GM19240 (cell line): Measurements from ENCODE around the gene OVOL1.

Source experiments
- DNase-seq: peaks from one replicate; pipeline ENCODE4 v3.0.0; 2011; ENCODE audit warnings: low spot score; ENCODE audit not compliant: insufficient read length

Gene OVOL1

GRCh38 chr11:65791719-65792213, 4.9 kb downstream of the OVOL1 start:
- DNase-seq: peak; percentile 90

GRCh38 chr11:65792456-65792855, 5.6 kb downstream of the OVOL1 start:
- DNase-seq: no peak

DNA sequence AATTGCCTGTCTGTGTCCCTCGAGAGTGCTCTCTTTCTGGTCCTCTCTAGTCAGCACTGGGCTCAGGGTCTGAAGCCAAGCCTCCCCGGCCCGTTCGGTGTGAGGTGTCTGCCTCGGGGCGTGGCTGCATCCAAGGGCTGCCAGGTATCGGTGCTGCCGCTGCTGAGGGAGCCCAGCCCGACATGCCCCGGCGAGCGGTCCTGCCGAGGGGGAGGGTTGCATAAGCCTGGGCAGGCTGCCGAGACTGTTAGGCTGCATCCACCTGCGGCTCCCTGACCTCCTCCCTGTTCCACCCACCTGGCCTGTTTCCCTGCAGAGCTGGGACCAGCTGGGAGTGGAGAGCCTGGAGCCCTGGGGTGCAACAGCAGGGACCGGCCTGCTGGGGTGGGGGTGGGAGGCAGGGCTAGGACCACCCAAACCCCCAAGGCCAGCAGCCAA, 6.3 kb downstream of the OVOL1 start:
- no peak for DNase-seq

DNA sequence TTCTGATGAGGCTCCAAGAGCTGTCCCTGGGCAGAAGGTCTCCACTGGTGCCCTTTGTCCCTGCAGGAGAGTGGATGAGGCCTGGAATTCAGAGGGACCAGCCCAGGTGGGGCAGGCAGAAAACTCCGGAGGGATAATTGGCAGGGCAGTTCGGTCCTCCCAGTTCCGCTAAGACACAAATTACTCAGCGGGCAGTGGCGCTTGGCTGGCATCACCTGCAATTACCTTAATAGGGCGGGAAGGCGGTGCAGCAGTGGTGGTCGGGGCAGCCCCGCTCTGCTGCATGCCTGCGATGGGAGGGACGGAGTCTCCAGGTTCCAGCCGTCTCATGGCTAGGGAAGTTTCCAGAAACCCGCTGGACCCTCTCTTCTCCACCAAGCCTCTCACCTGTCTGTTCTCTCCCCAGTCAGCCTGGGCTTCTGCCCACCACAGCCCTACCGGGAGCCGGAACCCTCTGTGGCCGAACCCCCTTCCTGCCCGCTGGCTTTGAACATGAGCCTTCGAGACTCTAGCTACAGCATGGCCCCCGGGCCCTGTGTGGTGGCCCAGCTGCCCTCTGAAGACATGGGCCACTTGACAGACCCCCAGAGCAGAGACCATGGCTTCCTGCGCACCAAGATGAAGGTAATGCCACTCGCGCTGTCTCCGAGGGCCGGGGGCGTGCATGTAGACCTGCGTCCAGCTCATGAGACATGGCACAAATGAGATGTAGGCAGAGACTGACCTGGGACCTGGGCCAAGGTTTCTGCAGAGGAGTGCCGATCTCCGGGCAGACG, 7.0 kb downstream of the OVOL1 start:
- DNase-seq: no peak

DNA sequence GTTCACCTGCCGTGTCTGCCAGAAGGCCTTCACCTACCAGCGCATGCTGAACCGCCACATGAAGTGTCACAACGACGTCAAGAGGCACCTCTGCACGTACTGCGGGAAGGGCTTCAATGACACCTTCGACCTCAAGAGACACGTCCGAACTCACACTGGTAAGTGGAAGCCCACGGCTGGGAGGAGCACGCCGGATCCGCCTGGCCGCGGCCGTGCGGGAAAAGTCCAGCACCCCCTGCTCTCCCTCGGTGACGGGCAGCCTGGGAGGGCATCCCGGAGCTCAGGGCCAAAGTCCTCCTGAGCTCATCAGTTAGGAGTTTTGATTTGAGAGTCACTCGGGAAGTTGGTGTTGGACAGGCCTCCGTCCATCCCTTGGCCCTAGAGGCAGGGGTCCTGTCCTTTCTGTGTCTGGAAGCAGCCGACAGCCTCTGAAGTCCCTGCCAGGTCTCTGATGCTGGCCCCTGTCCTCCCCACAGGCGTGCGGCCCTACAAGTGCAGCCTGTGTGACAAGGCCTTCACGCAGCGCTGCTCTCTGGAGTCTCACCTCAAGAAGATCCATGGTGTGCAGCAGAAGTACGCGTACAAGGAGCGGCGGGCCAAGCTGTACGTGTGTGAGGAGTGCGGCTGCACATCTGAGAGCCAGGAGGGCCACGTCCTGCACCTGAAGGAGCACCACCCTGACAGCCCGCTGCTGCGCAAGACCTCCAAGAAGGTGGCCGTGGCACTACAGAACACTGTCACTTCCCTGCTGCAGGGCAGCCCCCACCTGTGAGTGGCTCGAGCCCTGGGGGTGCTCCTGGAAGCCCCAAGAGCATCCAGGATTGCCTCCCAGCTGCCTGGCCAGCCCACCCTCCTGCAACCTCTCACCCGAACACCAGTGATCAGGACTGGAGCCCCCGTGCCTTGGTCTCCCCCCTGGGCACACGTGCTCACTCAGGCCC, 8.0 kb downstream of the OVOL1 start:
- DNase-seq: no peak

DNA sequence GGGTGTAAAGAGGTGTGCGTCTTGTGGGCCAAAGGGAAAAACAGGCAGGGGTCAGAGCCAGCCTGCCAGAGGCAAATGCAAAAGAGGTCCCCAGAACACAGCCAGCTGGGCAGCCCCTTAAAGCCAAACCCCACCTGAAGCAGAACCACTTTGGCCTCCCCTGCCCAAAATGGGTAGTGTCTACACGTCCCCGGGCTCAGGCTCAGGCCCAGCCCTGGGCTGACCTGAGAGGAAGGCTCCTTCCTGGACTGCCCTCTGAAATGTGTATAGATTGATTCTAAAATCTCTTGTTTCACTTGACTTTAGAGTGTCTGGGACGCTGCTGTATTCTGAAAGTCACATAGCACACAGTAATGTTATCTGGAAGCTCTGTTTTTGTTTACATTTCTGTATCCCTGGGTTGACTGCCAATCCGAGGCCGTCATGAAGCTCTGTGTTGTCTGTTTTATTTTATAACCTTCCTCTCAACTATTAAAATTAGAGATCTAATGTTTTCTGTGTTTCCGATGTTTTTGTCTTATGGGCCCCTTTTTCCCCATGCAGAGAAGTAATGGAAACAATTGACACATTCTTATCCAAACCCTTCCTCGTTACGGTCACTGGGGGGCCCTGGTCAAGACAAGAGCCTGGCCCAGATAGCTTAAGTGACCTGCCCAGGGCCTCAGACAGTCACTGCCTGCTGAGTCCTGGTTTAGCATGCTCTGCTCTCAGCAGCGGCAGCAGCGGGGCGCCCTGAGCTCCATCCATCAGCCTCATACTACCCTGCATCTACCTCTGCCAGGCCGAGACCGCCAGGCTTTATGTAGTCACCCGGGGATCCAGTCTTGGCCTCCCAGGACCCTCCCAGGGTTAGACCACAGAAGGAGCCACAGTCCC, 10.1 kb downstream of the OVOL1 start:
- no peak for DNase-seq

DNA sequence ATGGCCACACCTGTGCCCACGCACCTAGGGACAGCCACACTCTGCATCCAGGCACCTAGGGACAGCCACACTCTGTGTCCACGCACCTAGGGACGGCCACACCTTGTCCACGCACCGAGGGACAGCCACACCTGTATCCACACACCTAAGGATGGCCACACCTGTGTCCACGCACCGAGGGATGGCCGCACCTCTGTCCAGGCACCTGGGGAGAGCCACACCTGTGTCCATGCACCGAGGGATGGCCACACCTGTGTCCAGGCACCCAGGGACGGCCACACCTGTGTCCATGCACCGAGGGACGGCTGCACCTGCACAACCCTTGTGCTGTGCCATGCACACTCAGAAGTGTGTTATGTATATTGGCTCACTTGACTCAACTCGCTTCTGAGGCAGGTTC, 10.8 kb downstream of the OVOL1 start:
- DNase-seq: no peak

GRCh38 chr11:65798882-65799281, 12.0 kb downstream of the OVOL1 start:
- DNase-seq: no peak

- DNase-seq: no peak
Observed at GRCh38 chr11:65801153-65801987, 14.5 kb downstream of the OVOL1 start.

DNA sequence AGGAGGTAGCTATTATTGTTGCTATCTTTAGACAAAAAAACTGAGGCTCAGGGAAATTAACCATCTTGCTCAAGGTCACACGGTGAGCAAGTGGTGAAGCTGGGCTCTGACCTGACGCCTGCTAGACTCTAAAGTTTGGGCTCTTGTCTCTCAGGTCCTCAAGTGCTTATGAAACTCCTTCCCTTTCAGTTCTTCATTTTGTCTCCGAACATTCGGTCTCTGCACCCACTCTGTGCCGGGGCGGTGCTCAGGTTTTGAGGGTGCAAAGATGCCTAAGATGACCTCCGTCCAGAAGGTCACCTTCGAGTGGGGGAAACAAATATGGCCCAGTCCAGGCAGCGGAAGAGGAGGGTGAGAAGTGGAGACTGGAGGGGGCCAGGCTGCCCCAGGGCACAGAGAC, 16.0 kb downstream of the OVOL1 start:
- peak; percentile 60 for DNase-seq

- DNase-seq: no peak
Observed at GRCh38 chr11:65803797-65804492, 17.1 kb downstream of the OVOL1 start.

GRCh38 chr11:65806979-65807378, 20.1 kb downstream of the OVOL1 start:
- DNase-seq: no peak

DNA sequence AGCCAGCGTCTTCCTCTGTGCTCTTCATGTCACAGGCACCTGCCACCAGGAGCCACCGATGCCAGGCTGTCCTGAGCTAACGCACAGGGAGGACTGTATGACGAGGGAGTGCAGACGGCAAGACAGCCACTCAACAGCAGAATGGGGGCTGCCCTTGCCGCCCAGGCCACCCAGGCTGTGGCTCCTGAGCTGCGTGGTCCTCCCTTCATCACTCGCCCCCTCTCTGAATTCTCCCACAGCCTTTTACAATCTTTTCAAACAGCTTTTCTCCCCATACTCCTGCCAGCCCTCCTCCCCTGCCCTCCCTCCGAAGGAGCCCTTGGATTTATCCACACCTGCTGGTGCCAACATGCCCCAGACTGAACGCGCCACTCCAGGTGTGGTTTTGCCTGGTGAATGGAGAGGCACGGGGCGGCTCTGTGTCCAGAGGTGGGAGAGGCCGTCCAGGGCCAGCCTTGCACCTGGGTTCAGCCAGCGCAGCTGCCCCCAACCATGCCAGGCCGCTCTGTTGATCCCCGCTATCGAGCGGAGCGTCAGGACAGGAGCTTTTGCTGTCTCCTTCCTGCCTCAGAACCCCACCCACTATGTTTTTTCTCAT, 22.0 kb downstream of the OVOL1 start:
- no peak for DNase-seq

DNA sequence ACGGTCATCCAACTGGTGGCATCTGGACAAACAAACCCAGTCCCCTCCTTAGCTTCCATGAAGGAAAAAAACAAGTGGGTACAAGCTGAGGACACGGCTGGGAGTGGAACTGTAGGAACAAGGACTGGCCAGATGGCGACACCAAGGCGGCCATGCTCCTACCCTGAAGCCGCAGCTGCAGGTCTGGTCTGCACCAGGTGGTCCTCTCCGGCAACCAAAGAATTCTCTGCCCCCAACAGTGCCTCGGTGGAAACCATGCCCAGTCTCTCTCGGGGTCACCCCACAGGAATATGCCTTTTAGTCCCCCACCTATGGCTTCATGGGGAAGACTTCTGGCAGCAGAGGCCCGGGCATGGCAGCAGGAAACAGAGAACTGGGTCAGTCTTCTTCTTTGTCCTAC, 22.6 kb downstream of the OVOL1 start:
- no peak for DNase-seq

DNA sequence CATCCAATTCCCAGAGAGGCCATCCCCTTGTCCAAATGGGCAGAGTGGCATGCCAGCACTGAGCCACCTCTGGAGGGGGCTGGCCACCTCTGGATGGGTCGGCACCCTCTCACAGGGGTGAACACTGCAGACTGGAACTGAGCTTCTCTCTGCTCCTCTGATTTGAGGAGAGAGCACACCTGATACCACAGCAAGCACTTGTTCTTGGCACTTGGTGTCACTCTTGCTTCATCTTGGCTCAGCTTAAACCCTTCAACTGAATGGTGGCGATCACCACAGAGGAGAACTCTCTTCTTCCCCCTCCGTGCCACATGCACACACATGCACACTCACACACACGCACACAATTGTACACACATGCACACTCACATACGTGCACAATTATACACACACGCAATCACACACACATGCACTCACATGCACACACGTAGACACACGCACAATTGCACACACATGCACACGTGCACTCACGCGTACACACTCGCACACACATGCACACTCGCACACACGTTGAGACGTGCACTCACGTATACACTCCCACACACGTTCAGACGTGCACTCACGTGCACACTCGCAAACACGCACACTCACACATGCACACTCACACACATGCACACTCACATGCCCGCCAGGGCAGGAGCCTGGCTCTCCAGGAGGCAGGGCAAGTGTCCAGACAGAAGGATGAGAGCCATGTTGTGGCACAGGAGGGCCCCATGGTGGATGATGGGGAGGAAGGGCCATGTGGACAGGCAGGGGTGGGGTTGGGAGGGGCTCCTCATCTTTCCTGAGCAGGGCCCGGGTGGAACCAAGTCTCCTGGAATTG, 23.4 kb downstream of the OVOL1 start:
- no peak for DNase-seq

DNA sequence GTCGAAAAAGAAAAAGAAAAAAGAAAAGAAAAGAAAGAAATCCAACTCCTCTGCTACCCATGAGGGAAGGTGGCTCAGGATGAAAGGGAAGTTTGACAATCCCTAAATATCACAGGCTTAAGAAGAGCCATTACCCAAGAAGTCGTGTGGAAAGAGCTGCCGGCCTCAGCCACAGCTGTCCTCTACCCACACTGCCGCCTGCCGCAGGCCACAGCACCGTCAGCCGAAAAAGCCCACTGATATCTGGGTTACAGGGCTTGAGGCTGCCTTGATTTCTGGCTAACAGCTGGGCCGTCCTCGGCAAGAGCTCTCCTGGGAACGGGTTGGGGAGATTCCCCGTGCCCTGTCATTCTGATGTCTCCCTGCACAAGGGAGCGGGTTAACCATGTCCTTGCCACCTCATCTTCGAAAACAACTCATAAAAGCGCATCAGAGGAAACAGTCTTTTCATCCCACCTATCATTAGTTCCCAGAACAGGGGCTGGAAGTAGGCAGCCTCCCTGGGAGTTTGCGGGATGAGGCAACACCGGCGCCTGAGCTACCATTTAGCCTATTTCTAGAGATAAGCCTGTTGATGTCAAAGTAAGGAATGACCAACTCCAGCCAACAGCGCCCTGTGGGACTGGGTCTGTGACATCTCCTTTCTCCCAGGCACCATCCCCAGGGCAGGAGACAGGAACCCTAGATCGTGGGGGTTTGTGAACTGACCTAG, 25.1 kb downstream of the OVOL1 start:
- DNase-seq: no peak

GRCh38 chr11:65814131-65814985, 27.5 kb downstream of the OVOL1 start:
- no peak for DNase-seq
